AG09319 (cell line): Measurements from ENCODE around the gene B3GNT9.

Experiments used
- DNase-seq: peaks from one replicate; pipeline ENCODE4 v3.0.0-alpha.2; 2010; ENCODE audit warnings: low read depth; ENCODE audit errors: extremely low read depth
- CTCF ChIP-seq: IDR thresholded peaks from 2 replicates; pipeline ENCODE4 v1.5.1; 2011; ENCODE audit warnings: low read depth, mild to moderate bottlenecking, inconsistent platforms, low read length, moderate library complexity

Gene B3GNT9

GRCh38 chr16:67190448-67191399 lies 39.9 kb upstream of the B3GNT9 start:
- TF ChIP-seq CTCF = no peak
- no peak for DNase-seq

- no peak for DNase-seq
- no peak for TF ChIP-seq CTCF
Measured at GRCh38 chr16:67190041-67190440, 39.2 kb upstream of the B3GNT9 start, which contains the start of gene EXOC3L1. Gene EXOC3L1, minus strand, starts transcription at chr16:67190136. Its CDS starts 460 bp downstream, at chr16:67189676.

GRCh38 chr16:67188798-67189197 lies 38.0 kb upstream of the B3GNT9 start:
- TF ChIP-seq CTCF = no peak
- no peak for DNase-seq

GRCh38 chr16:67188323-67188722 lies 37.5 kb upstream of the B3GNT9 start:
- TF ChIP-seq CTCF = no peak
- DNase-seq = no peak

GRCh38 chr16:67187175-67187890 lies 36.5 kb upstream of the B3GNT9 start:
- no peak for DNase-seq
- TF ChIP-seq CTCF = no peak

- TF ChIP-seq CTCF = no peak
- no peak for DNase-seq
Measured at GRCh38 chr16:67186550-67186950, 35.8 kb upstream of the B3GNT9 start.

- TF ChIP-seq CTCF = no peak
- DNase-seq = no peak
Measured at GRCh38 chr16:67185651-67186134, 34.9 kb upstream of the B3GNT9 start.
